Nephron progenitor cell (in vitro differentiated cells): ENCODE results near the gene TMEM145.

Source experiments
- DNase-seq: peaks from one replicate; pipeline ENCODE4 v3.0.0; 2021
- H3K27ac Mint-ChIP-seq: 2 replicates; pipeline ENCODE4 v1.8.0; 2021; ENCODE audit warnings: mild to moderate bottlenecking, moderate library complexity, mixed read lengths
- H3K27me3 Mint-ChIP-seq: 2 replicates; pipeline ENCODE4 v1.8.0; 2021; ENCODE audit warnings: mild to moderate bottlenecking, low read depth, mixed read lengths; ENCODE audit not compliant: poor library complexity
- H3K36me3 Mint-ChIP-seq: 2 replicates; pipeline ENCODE4 v1.8.0; 2021; ENCODE audit warnings: low read depth, mixed read lengths
- H3K4me1 Mint-ChIP-seq: 2 replicates; pipeline ENCODE4 v1.8.0; 2021; ENCODE audit warnings: mixed read lengths
- H3K4me3 Mint-ChIP-seq: 2 replicates; pipeline ENCODE4 v1.8.0; 2021; ENCODE audit warnings: mild to moderate bottlenecking, moderate library complexity, mixed read lengths
- H3K9me3 Mint-ChIP-seq: 2 replicates; pipeline ENCODE4 v1.8.0; 2021; ENCODE audit warnings: mild to moderate bottlenecking, moderate library complexity, mixed read lengths
- TF ChIP-seq, protein P1 (sequence below): fragments of 200-600 bp; sonication (generic); IDR thresholded peaks from 2 replicates; pipeline ENCODE4 v1.5.0; 2021; ENCODE audit warnings: antibody characterized with exemption

Gene TMEM145

DNA sequence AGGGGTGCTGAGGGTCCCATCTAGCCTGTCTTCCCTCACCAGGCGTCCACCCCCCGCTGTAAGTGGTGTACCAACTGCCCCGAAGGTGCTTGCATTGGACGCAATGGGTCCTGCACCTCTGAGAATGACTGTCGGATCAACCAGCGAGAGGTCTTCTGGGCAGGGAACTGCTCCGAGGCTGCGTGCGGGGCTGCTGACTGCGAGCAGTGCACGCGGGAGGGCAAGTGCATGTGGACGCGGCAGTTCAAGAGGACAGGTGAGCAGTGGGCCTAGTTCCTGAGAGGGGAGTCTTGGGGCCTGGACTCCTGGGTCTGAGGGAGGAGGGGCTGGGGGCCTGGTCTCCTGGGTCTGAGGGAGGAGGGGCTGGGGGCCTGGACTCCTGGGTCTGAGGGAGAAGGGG lies 49.2 kb downstream of the TMEM145 start:
- Mint-ChIP-seq H3K27me3 (no peaks in the 10 kb centered on the region), H3K27ac (no peak overlapping the region), H3K4me3 (no peak overlapping the region), H3K36me3 (peaks cover 58% of the 10 kb centered on the region), H3K4me1 (peaks cover 42% of the 10 kb centered on the region), H3K9me3 (peaks cover 10% of the 10 kb centered on the region)
- DNase-seq: no peak
- TF ChIP-seq, protein P1, sequence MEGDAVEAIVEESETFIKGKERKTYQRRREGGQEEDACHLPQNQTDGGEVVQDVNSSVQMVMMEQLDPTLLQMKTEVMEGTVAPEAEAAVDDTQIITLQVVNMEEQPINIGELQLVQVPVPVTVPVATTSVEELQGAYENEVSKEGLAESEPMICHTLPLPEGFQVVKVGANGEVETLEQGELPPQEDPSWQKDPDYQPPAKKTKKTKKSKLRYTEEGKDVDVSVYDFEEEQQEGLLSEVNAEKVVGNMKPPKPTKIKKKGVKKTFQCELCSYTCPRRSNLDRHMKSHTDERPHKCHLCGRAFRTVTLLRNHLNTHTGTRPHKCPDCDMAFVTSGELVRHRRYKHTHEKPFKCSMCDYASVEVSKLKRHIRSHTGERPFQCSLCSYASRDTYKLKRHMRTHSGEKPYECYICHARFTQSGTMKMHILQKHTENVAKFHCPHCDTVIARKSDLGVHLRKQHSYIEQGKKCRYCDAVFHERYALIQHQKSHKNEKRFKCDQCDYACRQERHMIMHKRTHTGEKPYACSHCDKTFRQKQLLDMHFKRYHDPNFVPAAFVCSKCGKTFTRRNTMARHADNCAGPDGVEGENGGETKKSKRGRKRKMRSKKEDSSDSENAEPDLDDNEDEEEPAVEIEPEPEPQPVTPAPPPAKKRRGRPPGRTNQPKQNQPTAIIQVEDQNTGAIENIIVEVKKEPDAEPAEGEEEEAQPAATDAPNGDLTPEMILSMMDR: no peak

DNA sequence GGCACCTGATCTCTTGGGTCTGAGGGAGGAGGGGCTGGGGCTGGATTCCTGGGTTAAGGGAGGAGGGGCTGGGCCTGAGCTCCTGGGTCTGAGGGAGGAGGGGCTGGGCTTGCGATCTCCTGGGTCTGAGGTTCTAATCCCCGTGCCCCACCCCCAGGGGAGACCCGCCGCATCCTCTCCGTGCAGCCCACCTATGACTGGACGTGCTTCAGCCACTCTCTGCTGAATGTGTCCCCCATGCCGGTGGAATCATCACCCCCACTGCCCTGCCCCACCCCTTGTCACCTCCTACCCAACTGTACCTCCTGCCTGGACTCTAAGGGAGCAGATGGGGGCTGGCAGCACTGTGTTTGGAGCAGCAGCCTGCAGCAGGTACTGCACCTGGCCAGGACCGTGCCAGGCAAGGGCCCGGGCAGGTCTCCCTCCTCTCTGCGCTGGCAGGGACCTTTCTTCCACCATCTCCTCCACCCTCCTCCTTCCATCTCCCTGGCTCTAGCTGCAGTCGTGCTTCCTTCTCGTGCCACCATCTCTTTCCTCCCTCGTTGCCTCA lies 49.9 kb downstream of the TMEM145 start:
- Mint-ChIP-seq H3K4me1 (peaks cover 36% of the 10 kb centered on the region), H3K27me3 (no peaks in the 10 kb centered on the region), H3K36me3 (peaks cover 59% of the 10 kb centered on the region), H3K9me3 (peaks cover 10% of the 10 kb centered on the region), H3K4me3 (no peak overlapping the region), H3K27ac (peak overlapping the region; percentile 65)
- TF ChIP-seq, protein P1: no peak
- DNase-seq: no peak

DNA sequence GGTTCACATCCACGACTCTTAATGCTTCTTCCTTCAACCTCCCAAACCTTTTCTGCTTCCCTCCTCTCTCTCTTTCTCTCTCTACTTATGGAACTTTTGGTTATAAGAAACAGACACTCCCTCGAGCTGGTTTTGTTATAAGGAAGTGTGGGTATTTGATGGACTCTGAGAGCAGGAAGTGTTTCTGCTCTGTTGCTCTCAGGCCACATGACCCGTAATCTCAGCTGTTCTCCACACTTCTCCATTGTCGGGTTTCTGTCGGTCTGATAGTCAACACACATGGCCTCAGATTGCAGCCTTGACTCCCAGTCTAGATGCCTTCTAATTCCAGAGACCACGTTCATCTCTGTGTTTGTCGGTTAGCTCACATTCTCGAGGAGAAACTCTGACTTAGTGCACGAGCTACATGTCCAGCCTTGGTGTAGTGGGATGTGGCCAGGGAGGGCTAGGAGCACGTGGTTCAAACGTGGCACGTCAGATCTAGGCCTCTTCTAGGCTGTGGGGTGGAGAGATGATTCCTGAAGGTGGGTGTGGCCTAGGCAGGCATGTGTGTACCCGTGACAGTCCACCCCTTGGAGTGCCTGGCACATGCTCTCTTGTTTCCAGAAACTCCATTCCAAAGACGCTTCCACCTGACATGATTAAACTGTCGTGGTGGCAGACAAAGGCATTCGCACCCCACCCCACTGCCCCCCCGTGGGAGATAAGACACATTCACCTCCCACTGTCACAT lies 50.7 kb downstream of the TMEM145 start:
- H3K9me3 Mint-ChIP-seq: peaks cover 10% of the 10 kb centered on the region
- H3K4me1 Mint-ChIP-seq: peaks cover 29% of the 10 kb centered on the region
- H3K27ac Mint-ChIP-seq: peak overlapping the region; percentile 6
- no peak for DNase-seq
- TF ChIP-seq, protein P1: no peak
- H3K4me3 Mint-ChIP-seq: no peak overlapping the region
- no peaks in the 10 kb centered on the region for H3K27me3 Mint-ChIP-seq
- H3K36me3 Mint-ChIP-seq: peaks cover 62% of the 10 kb centered on the region

DNA sequence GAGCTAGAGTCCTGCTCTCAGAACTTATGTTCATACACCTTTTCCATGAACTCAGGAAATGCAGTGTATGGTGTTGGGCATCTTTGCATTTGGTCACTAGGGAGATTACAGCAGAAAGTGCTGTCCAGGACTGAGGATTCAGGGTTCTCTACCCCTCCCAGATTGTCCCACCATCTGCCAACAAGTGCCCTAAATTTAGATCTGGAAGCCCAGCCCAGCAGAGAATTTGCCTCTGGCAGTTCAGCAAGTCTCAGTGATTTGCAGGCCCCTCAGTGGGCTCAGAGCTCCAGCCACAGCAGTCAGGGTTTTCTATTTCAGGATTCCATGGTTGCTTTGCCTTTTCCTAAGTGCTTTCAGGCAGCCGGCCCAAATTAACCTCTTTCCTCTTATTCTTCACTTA lies 53.6 kb downstream of the TMEM145 start:
- Mint-ChIP-seq H3K4me1 (peaks cover 16% of the 10 kb centered on the region), H3K27ac (no peak overlapping the region), H3K36me3 (peaks cover 44% of the 10 kb centered on the region), H3K9me3 (peaks cover 10% of the 10 kb centered on the region), H3K4me3 (no peak overlapping the region), H3K27me3 (peaks cover 3% of the 10 kb centered on the region)
- DNase-seq: no peak
- TF ChIP-seq, protein P1: no peak

DNA sequence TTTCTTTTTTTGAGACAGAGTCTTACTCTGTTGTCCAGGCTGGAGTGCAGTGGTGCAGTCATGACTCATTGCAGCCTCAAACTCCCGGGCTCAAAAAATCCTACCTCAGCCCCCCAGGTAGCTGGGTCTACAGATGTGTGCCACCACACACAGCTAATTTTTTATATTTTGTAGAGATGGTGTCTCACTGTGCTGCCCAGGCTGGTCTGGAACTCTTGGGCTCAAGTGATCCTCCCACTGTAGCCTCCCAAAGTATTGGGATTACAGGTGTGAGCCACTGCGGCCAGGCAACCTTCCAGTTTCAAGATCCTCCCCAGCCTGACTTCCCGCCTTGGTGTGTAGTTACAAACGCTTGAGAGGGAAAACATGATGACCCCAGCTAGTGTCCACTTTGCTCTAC lies 54.8 kb downstream of the TMEM145 start:
- DNase-seq: no peak
- Mint-ChIP-seq H3K27me3 (peaks cover 7% of the 10 kb centered on the region), H3K36me3 (peaks cover 46% of the 10 kb centered on the region), H3K4me1 (peaks cover 16% of the 10 kb centered on the region), H3K9me3 (peaks cover 10% of the 10 kb centered on the region), H3K27ac (no peak overlapping the region), H3K4me3 (no peak overlapping the region)
- TF ChIP-seq, protein P1: no peak

DNA sequence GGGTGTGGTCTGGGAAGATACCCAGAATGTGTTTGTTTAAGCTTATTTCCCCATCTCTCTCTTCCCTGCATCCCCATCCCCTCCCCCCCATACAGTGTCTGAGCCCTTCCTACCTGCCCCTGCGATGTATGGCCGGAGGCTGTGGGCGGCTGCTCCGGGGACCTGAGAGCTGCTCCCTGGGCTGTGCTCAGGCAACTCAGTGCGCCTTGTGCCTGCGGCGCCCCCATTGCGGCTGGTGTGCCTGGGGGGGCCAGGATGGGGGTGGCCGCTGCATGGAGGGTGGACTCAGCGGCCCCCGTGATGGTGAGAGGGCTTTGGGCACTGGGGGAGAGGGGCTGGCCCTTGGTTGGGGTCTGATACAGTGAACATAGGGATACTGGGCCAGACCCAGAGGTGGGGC lies 55.3 kb downstream of the TMEM145 start:
- no peak for DNase-seq
- H3K27me3 Mint-ChIP-seq: peaks cover 7% of the 10 kb centered on the region
- TF ChIP-seq, protein P1: no peak
- H3K4me3 Mint-ChIP-seq: no peak overlapping the region
- H3K9me3 Mint-ChIP-seq: peaks cover 9% of the 10 kb centered on the region
- no peak overlapping the region for H3K27ac Mint-ChIP-seq
- peaks cover 15% of the 10 kb centered on the region for H3K4me1 Mint-ChIP-seq
- H3K36me3 Mint-ChIP-seq: peaks cover 41% of the 10 kb centered on the region
